Psoas muscle (tissue), 8 donors: ENCODE data around the gene PDX1. TPM values are rescaled to one million over a fixed set of nuclear protein-coding genes. Genes with fewer than 3 reads are reported as not detected.

ENCODE experiments used
- ATAC-seq, 4 donors: fragments of 200-7000 bp; cut with Tn5 transposase; one replicate each; pipeline ENCODE4 v1.9.1; 2020; ENCODE audit warnings: moderate library complexity in 3 of 4, mild to moderate bottlenecking in 2 of 4
- DNase-seq, 2 donors: peaks; one replicate each; pipeline ENCODE4 v3.0.0-alpha.2; 2020
- H3K27ac ChIP-seq: fragments of 200-600 bp; one replicate; pipeline ENCODE4 v1.8.0; 2022
- H3K27me3 ChIP-seq, 3 donors: fragments of 200-600 bp in 1 of 3; one replicate each; pipeline versions ENCODE4 v1.6.1 to v1.8.0; 2013 to 2022; ENCODE audit warnings: low read length in 2 of 3, mild to moderate bottlenecking in 2 of 3, moderate library complexity in 1 of 3; ENCODE audit not compliant: insufficient read depth in 3 of 3
- H3K36me3 ChIP-seq, 2 donors: fragments of 200-600 bp in 1 of 2; one replicate each; pipeline versions ENCODE4 v1.6.1 to v1.8.0; 2013 to 2022; ENCODE audit warnings: low read depth in 1 of 2, mild to moderate bottlenecking in 1 of 2, moderate library complexity in 1 of 2; ENCODE audit not compliant: insufficient read depth in 1 of 2
- H3K4me1 ChIP-seq: fragments of 200-600 bp; one replicate; pipeline ENCODE4 v1.8.0; 2022
- H3K4me3 ChIP-seq: fragments of 200-600 bp; one replicate; pipeline ENCODE4 v1.8.0; 2022; ENCODE audit warnings: mild to moderate bottlenecking
- H3K9me3 ChIP-seq: fragments of 200-600 bp; one replicate; pipeline ENCODE4 v1.8.0; 2022
- CTCF ChIP-seq: fragments of 200-600 bp; IDR thresholded peaks from one replicate; pipeline ENCODE4 v1.8.0; 2022; ENCODE audit warnings: antibody characterized with exemption
- WGBS, 3 donors: extraction: QIAGEN DNeasy Blood & Tissue Kit; methylation state at CpG; one replicate each; pipeline versions ENCODE4 v1.1.6 to v1.1.7; 2013; 5-methylcytosine and 5-hydroxymethylcytosine counted together
- intact Hi-C, 2 donors: fragments of 100-400 bp; cut with DNase I; formaldehyde crosslinking; loops; one replicate each; pipeline versions ENCODE4 v1.11.0 to v1.14.2; 2022
- polyA plus RNA-seq, 3 donors: library from polyadenylated mRNA; stranded (reverse); fragments of 200-250 nt; gene quantifications; one replicate each; pipeline ENCODE4 v1.2.3, GENCODE V29; 2013
- total RNA-seq, 4 donors: library from RNA; stranded (reverse); fragmentation: NEBNext Ultra II Directional in 2 of 4; extraction: Animal tissue kit (Norgen Biotek cat#: 25700) in 2 of 4; gene quantifications; one replicate each; pipeline versions ENCODE4 v1.2.1 to v1.2.4, GENCODE V29; 2021 to 2023
- donor health status: healthy with polysubstance abuse.
- donor health status: DM: no; HTN: no; CAD: no; lungs with moderate emphysema.
- donor health status: Bipolar disorder and iron deficiency.
- donor health status: healthy.
- donor health status: DM: yes; HTN: yes; CAD: no.
- donor health status: DM: no; HTN: no; CAD: no.
- donor health status: DM: no; HTN: no; CAD: no.
- donor health status: DM: yes; HTN: yes; CAD: no.

The PDX1 gene
- total and polyA plus RNA-seq, 7 donors: not detected

GRCh38 chr13:27904719-27905118 is 15.1 kb upstream of the PDX1 start:
- ATAC-seq: no peak
- Histone ChIP-seq H3K9me3 (no peaks in the 10 kb centered on the region), H3K4me1 (no peaks in the 10 kb centered on the region), H3K27me3 (peaks cover 2 to 70% (median 3%) of the 10 kb centered on the region in 3 donors), H3K27ac (no peak overlapping the region), H3K4me3 (no peak overlapping the region), H3K36me3 (no peaks in the 10 kb centered on the region)
- no peak for TF ChIP-seq CTCF
- intact Hi-C loops: no loop called here
- no peak for DNase-seq
- WGBS, 3 donors: 86 to 92% (median 90%) methylated on average over 3 of the region's 3 CpGs

GRCh38 chr13:27905650-27906049 is 14.2 kb upstream of the PDX1 start:
- peaks cover 2 to 68% (median 8%) of the 10 kb centered on the region in 3 donors for H3K27me3 ChIP-seq
- intact Hi-C loops: no loop called here
- ATAC-seq (no peak), DNase-seq (no peak)
- H3K36me3 ChIP-seq: no peaks in the 10 kb centered on the region
- no peak overlapping the region for H3K4me3 ChIP-seq
- no peaks in the 10 kb centered on the region for H3K9me3 ChIP-seq
- H3K27ac ChIP-seq: no peak overlapping the region
- 35 to 46% (median 38%) methylated on average over 2 of the region's 2 CpGs for WGBS, 3 donors
- no peak for TF ChIP-seq CTCF
- H3K4me1 ChIP-seq: no peaks in the 10 kb centered on the region

- no peak for TF ChIP-seq CTCF
- H3K9me3 ChIP-seq: no peaks in the 10 kb centered on the region
- DNase-seq (no peak), ATAC-seq (no peak)
- intact Hi-C loops: no loop called here
- 86 to 93% (median 88%) methylated on average over 6 of the region's 6 CpGs for WGBS, 3 donors
- no peak overlapping the region for H3K27ac ChIP-seq
- H3K27me3 ChIP-seq: peaks cover 2 to 56% (median 8%) of the 10 kb centered on the region in 3 donors
- H3K36me3 ChIP-seq: no peaks in the 10 kb centered on the region
- no peak overlapping the region for H3K4me3 ChIP-seq
- no peaks in the 10 kb centered on the region for H3K4me1 ChIP-seq
Measured at GRCh38 chr13:27907121-27907787, 12.5 kb upstream of the PDX1 start.

- no peak for ATAC-seq
- peaks cover 7 to 56% (median 8%) of the 10 kb centered on the region in 3 donors for H3K27me3 ChIP-seq
- WGBS, 3 donors: 49 to 61% (median 52%) methylated on average over 4 of the region's 4 CpGs
- H3K4me1 ChIP-seq: no peaks in the 10 kb centered on the region
- TF ChIP-seq CTCF: no peak
- intact Hi-C loops: no loop called here
- no peak overlapping the region for H3K4me3 ChIP-seq
- no peak for DNase-seq
- H3K27ac ChIP-seq: no peak overlapping the region
- no peaks in the 10 kb centered on the region for H3K9me3 ChIP-seq
- H3K36me3 ChIP-seq: no peaks in the 10 kb centered on the region
Measured at GRCh38 chr13:27909378-27909777, 10.4 kb upstream of the PDX1 start.

- Histone ChIP-seq H3K4me3 (no peak overlapping the region), H3K36me3 (no peaks in the 10 kb centered on the region), H3K27me3 (peaks cover 5 to 64% (median 8%) of the 10 kb centered on the region in 3 donors), H3K4me1 (no peaks in the 10 kb centered on the region), H3K9me3 (no peaks in the 10 kb centered on the region), H3K27ac (no peak overlapping the region)
- WGBS, 3 donors: 35 to 44% (median 35%) methylated on average over 2 of the region's 2 CpGs
- TF ChIP-seq CTCF: no peak
- ATAC-seq (no peak), DNase-seq (no peak)
- intact Hi-C loops: no loop called here
Measured at GRCh38 chr13:27911521-27911920, 8.3 kb upstream of the PDX1 start.
